Sciatic nerve (tissue), 2 donors: Measurements from ENCODE around the gene ZNF410. TPM values are rescaled to one million over a fixed set of nuclear protein-coding genes. Genes with fewer than 3 reads are reported as not detected.
"Not testable (repeated sequence)": the region's sequence is repeated elsewhere in the genome, so short reads cannot be mapped to it uniquely, and the experiment has no call there.

ENCODE experiments used
- ATAC-seq: fragments of 200-7000 bp; cut with Tn5 transposase; one replicate; pipeline ENCODE4 v1.9.1; 2020; ENCODE audit warnings: mild to moderate bottlenecking, moderate library complexity
- DNase-seq: peaks from one replicate; pipeline ENCODE4 v3.0.0-alpha.2; 2020; ENCODE audit warnings: low spot score
- intact Hi-C: fragments of 100-400 bp; cut with DNase I; formaldehyde crosslinking; loops from one replicate; pipeline ENCODE4 v1.14.2; 2022
- total RNA-seq: library from RNA; stranded (reverse); fragmentation: NEBNext Ultra II Directional; extraction: Animal tissue kit (Norgen Biotek cat#: 25700); gene quantifications from one replicate; pipeline ENCODE4 v1.2.1, GENCODE V29; 2021
- donor health status: DM: no; HTN: no; CAD: no.
- donor health status: DM: no; HTN: no; CAD: no.

Gene ZNF410
- total RNA-seq, 1 donor from 2014 or later = 46.6 TPM

DNA sequence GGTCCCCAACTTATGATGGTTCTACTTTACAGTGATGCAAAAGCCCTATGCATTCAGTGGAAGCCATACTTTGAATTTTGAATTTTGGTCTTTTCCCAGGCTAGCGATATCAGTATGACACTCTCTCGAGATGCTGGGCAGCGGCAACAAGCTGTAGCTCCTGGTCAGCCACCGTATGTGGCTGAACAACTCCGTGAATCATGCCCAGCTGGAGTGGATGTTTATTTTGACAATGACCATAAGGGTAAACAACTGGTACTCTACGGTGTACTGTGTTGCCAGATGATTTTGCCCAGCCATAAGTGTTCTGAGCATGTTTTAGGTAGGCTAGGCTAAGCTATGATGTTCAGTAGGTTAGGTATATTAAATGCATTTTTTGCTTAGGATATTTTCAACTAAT, 8.2 kb upstream of the ZNF410 start:
- ATAC-seq (no peak), DNase-seq (no peak)
- intact Hi-C loops = no loop called here

DNA sequence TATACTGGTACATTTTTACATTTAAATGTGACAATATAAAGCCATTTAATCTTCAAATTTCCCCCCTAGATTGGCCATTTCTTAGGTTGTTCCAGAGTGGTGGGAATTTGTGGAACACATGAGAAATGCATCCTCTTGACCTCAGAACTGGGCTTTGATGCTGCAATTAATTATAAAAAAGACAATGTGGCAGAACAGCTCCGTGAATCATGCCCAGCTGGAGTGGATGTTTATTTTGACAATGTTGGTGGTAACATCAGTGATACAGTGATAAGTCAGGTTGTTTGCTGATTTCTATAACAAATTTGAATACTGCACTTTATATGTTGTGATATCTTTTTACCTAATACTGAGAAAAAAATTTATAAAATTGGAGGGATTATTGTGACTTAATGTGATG, 7.6 kb upstream of the ZNF410 start:
- ATAC-seq = no peak
- intact Hi-C loops = no loop called here
- no peak for DNase-seq

DNA sequence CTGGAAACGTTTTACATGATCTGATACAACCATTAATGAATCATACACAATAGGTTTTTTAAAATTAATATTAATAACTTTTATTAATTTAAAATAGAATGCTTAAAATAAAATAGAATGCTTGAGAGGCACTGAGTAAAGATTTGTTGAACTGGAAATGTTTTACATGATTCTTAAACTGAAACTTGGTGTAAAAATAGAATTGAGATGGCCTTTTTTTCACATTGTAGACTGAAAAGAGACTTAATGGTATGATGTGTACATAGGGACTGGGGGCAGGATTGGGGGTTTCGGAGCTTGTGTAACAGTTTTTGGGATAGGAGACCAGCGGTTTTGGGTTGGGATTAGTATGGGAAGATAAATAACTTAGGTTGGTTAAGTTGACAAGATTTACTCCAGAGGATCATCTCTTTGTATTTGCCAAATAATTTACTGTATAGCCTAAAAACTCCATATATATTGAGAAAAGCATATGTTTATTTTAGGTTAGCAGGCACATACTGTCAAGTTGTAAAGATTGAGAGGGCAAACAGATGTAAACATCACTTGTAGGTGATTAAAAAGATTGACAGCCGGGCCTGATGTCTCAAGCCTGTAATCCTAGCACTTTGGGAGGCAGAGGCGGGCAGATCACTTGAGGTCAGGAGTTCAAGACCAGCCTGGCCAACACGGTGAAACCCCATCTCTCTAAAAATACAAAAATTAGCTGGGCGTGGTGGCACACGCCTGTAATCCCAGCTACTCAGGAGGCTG, 2.0 kb upstream of the ZNF410 start:
- no peak for ATAC-seq
- intact Hi-C loops = no loop called here
- DNase-seq = no peak

DNA sequence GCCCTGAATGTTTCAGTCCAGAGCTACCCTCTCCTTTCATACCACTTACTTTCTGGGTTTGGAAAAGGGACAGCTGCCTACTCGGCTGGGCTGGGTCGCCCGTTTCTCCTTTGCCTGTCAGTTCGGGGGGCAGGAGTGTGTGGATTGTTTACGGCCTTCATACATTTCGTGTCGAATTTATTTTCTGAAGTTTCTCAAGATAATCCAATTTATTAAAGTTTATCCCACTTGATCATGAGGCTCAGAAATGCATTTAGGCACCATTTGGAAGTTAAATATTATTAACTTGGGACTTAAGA, 608 bp downstream of the ZNF410 start:
- DNase-seq = no peak
- intact Hi-C loops = no loop called here
- no peak for ATAC-seq

DNA sequence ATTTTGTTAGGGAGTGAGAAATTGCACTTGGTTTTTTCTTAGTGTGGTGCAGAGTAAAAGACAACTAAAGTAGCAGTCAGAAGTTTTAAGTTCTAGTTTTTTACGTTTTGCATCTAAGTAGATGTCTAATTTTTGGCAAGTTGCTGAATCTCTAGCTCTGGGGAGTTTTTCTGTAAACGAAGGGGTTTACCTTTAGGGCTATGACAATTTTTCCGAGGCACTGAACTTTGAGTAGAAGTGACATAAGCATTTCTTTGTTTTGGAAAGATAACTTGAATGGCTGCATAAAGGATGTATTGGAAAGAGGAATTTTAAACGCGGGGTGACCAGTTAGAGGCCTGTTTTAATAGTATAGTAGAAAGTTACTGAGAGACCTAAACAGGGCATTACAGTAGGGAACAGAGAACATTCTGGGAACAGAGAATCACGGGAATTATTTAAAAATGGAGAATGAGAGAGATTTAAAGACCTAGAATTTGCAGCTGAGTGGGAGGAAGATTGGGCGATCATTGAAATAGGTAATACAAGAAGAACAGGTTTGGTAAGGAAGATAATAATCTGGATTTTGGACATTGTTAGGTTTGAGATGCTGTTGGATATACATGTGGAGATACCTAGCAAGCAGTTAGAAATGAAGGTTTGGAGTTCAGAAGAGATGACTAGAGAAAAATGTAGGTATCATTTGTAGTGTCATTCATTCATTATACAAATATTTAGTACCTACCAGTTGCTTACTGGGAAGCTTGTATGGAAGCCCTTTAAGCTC, 1.2 kb downstream of the ZNF410 start:
- intact Hi-C loops = no loop called here
- DNase-seq (no peak), ATAC-seq (no peak)

DNA sequence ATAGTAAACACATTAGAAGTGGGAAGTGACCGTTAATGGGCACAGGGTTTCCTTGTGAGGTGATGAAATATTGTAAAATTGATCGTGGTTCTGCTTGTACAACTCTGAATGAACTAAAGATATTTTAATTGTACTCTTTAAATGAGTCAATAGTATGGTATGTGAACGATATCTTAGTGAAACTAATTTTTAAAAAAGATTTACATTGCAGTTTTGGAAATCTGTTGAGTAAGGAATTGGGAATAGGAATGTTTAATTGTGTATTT, 1.7 kb downstream of the ZNF410 start:
- DNase-seq = no peak
- no peak for ATAC-seq
- intact Hi-C loops = no loop called here

DNA sequence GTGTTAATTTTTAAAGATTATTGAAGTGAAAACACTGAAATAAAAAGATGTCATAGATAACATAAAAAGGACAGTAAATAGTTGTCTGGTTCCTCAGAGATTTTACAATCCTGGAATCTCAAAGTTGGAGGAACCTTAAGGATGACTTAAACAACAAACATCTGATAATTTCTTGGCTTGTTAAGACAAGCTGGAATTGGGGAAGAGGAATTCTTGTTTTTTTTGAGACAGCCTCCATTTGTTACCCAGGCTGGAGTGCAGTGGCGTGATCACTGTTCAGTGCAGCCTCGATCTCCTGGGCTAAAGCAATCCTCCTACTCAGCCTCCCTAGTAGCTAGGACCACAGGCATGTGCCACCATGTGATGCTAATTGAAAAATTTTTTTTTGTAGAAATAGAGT, 2.3 kb downstream of the ZNF410 start:
- DNase-seq = no peak
- no peak for ATAC-seq
- intact Hi-C loops = no loop called here

DNA sequence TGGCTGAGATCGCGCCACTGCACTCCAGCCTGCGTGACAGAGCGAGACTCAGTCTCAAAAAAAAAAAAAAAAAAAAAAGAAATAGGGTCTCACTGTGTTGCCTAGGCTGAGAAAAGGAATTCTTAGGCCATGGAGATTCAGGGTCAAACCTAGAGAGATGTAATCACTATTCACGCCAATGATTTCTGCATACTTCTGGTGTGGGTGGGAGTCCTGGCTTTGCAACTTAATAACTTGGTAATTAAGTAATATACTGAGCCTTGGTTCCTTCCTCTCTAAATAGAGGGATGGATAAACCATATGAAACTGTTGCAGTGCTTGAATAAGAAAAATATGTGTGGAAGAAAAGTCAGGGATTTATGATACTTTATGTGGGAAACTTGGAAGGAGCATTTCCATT, 2.7 kb downstream of the ZNF410 start:
- ATAC-seq (no peak), DNase-seq (no peak)
- intact Hi-C loops = no loop called here

DNA sequence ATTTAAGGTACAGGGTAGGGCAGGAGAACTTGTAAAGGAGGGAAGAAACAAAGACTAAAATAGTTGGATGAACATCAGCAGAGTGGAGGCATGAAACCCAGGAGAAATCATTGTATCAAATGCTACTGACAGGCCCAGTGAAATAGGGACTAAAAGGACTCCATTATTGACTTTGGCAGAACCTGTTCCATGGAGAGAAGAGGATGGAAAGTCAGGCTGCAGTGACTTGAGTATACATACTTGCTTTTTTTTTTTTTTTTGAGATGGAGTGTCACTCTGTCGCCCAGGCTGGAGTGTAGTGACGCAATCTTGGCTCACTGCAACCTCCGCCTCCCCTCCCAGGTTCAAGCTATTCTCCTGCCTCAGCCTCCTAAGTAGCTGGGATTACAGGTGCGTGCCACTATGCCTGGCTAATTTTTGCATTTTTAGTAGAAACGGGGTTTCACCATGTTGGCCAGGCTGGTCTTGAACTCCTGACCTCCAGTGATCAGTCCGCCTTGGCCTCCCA, 7.6 kb downstream of the ZNF410 start:
- DNase-seq, ATAC-seq, intact Hi-C loops: not testable (repeated sequence)

DNA sequence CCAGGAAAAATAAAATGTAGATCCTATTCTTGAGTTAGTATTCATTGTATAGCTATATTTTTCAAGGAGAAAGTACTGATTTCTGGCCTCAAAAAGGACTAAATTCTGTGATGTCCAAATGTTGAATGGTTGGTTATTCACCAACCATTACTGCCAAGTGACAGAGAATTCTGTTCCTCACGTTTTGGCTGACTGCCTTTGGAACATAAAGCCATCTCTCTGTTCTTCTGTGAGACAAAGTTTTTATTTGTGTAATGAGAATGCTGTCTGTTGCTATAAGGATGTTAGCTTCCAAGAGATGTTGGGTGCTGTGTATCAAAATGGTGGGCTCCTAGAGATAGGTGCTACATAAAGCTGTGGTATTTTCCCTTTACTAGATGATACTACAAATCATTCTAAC, 9.3 kb downstream of the ZNF410 start:
- intact Hi-C loops = no loop called here
- ATAC-seq (no peak), DNase-seq (no peak)

DNA sequence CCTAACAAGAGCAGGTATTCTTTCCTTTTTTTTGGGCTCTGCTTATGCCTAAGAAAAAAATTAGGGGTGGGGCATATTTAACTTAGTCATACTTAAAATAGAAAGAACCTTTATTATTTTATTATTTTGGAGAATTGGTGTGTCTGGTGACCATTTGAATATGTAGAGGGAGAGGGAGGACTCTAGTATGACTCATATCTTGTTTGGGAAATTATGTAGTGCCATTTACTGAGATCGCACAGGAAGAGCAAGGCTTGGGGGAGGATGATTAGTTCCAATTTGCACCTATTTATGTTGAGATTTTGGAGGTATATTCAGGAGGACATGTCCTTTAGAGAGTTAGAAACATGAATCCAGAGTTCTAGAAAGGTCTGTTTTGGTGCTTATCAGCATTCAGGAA, 9.9 kb downstream of the ZNF410 start:
- DNase-seq (no peak), ATAC-seq (no peak)
- intact Hi-C loops = no loop called here

DNA sequence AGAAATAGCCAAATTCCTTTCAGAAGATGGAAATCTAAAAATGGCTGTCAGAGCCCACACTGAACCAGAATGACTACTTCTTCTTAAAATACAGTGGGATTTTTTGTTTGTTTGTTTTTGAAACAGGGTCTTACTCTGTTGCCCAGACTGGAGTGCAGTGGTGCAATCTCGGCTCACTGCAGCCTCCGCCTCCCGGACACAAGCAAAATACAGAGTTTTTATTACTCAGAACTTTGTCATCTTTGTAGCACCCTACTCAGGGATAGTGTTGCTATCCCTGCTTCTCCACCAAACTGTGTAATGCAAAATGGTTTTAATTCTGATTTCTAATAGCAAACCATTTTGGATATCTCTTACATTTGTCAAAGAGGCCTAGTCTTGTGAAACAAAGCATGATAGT, 16.4 kb downstream of the ZNF410 start:
- DNase-seq = no peak
- no peak for ATAC-seq
- intact Hi-C loops = no loop called here

DNA sequence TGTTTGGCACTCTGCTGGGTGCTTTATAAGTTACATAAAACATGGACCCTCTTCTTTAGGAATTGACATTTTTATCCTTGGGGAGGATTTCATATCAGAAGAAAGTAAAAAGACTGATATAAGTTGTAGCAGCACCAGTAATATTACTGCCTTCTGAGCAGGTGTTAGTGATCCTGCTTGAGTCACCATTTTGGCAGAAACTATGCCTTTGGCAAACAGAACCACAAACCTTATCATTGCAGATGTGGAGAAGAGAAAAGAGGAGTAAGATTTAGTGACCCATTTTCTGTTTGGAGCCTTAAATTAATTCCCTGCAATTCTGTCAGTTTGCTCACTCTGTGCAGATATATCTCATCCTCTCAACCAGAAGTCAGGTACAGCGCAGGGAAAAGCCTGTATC, 23.0 kb downstream of the ZNF410 start:
- no peak for DNase-seq
- intact Hi-C loops = no loop called here
- ATAC-seq = no peak

DNA sequence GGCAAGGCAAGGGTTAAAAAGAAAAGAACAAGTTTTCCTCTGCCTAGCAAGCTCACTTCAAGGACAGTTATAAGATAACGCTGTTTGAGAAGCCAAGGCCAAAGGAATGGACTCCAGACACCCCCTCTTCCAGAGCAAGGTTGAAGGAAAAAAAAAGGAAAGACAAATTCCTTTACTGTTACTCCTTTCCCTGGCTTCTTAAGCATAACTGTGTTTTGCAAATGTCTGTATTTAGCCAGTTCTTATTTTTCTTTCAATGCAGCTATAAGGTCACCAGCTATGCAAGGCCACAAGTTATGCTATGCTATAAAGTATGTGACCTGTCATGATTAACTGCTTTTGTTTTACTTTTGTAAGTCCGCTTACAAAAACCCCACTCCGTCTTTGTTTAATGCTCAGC, 26.6 kb downstream of the ZNF410 start:
- DNase-seq = no peak
- intact Hi-C loops = no loop called here
- no peak for ATAC-seq

DNA sequence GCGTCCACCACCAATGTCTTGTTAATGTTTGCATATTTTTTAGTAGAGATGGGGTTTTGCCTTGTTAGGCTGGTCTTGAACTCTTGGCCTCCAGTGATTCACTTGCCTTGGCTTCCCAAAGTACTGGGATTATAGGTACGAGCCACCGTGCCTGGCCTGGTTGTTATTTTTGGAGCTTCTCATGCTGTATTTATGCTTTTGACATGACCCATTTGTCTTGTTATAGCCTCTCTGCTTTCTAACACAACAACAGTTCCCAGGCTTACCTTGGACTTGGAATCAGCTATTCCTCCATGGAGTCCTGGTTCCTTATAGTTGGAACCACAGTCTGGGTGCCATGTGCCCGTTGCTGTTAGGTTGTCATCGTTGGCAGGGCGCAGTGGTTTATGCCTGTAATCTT, 29.7 kb downstream of the ZNF410 start:
- ATAC-seq (no peak), DNase-seq (no peak)
- intact Hi-C loops = no loop called here

DNA sequence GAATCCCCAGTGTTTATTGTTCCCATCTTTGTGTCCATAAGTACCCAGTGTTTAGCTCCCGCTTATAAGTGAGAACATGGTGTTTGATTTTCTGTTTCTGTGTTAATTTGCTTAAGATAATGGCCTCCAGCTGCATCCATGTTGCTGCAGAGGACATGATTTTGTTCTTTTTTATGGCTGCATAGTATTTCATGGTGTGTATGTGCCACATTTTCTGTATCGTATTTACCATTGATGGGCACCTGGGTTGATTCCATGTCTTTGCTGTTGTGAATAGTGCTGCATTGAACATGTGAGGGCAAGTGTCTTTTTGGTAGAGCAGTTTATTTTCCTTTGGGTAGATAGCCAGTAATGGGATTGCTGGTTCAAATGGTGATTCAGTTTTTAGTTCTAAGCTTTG, 32.8 kb downstream of the ZNF410 start:
- intact Hi-C loops, DNase-seq, ATAC-seq: not testable (repeated sequence)

DNA sequence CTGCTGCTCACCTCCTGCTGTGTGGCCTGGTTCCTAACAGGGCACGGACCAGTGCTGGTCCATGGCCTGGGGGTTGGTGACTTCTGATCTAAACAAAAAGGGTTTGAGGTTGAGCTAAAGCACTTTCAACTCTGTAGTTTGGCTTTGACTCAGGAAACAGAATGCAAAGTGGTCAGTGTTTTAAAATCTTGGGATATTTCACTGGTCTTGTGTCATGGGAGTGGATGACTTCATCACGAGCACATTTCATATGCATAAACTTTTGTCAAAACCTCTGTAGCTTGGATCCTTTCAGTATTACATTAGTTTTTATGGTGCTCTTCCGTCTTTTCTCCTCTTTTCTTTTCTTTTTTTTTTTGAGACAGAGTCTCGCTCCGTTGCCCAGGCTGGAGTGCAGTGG, 37.7 kb downstream of the ZNF410 start:
- intact Hi-C loops = no loop called here
- DNase-seq (no peak), ATAC-seq (no peak)

DNA sequence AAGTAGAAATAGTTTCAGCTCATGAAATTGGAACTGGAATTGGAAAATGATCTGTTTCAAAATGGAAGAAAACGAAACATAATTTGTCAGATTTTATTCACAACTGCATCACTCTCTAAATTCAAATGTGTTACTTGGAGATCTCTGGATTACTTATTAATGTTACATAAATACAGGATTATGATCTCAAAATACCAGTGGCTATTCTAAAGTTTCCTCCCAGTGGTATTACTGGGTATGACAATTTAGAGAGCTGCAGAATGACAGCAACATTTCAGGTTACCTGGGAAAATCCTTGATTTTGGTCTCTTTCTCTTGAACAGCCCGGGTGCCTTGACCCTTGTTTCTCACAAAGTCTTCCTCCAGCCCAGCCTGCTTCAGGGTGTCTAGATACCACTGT, 49.0 kb downstream of the ZNF410 start:
- DNase-seq = no peak
- ATAC-seq = no peak
- intact Hi-C loops = no loop called here

DNA sequence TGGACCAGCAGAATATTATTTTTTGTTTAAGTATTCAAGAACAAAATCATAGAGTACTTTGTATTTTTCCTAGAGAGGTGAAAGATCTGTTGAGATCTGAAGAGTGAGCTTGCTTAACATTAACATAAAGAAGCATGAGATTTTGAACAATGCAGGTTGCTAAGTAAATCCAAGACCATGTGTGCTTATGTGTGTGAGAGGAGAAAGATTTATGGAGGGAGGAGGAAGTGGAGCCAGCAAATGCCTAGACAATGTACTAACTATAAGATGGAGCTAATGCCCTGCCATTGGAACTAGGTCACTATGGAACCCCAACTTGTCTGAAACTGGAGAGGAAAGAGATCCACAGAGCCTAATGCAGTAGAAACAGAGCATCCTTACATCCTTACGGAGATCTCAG, 49.9 kb downstream of the ZNF410 start:
- ATAC-seq (no peak), DNase-seq (no peak)
- intact Hi-C loops = no loop called here

DNA sequence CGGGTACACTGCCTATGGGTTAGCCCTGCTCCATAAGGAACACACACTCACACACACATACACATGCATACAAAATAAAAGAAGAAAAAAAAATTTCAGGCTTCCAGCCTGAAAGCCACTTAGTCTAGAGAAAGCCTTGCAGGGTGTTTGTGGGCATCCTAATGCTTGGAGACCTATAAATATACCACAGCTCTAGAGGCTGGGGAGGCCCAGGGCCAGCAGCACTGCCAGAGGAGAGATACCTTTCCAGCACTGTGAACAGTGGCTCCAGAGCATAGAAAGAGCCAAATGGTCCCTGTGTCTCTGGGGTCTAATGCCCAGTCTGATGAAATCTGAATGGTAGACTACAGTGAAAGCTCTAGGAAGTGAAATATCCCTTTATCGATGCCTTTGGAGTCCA, 50.4 kb downstream of the ZNF410 start:
- ATAC-seq (no peak), DNase-seq (no peak)
- intact Hi-C loops = no loop called here

DNA sequence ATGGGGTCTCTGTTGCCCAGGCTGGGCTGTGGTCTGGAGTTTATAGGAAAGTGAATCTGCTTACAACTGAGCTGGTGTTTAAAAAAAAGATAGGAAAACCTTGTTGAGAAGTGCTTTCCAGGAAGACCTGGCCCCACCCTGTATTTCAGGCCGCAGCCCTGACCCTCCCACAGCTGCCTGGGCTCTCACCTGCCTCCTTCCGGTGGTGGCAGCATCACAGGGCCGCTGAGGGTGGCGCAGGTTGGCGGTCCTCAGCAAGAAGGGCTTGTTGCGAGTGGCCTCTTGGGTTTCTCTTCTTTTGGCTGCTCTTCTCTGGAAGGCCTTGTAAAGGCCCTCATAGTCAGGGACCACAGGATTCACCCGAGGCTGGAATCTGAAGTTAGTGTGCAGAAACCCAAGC, 55.5 kb downstream of the ZNF410 start:
- intact Hi-C loops = loop anchor here (10.0 kb wide), 1 partner anchor 217 kb away; no protein-coding TSS in a partner anchor
- no peak for ATAC-seq

More for the DNA sequence above, 55.5 kb downstream of the ZNF410 start:
- no peak for DNase-seq
